NB4 (cell line): Measurements from ENCODE around the gene IL18RAP.

ENCODE experiments used
- DNase-seq: peaks from one replicate; pipeline ENCODE4 v3.0.0; 2010; ENCODE audit warnings: low read depth
- H3K4me3 ChIP-seq: one replicate; pipeline ENCODE4 v1.5.1; 2011; ENCODE audit warnings: mild to moderate bottlenecking, low read depth, low read length, moderate library complexity
- CTCF ChIP-seq: IDR thresholded peaks from one replicate; pipeline ENCODE4 v1.5.1; 2012; ENCODE audit warnings: low read depth, low read length
- MYC ChIP-seq: IDR thresholded peaks from 2 replicates; pipeline ENCODE4 v1.6.1; 2011; ENCODE audit warnings: low read depth, low read length
- POLR2A ChIP-seq: IDR thresholded peaks from 2 replicates; pipeline ENCODE4 v1.6.1; 2011; ENCODE audit warnings: mild to moderate bottlenecking; ENCODE audit not compliant: insufficient read length; ENCODE audit errors: extremely low read depth
- TF ChIP-seq, protein P1 (sequence below): IDR thresholded peaks from 2 replicates; pipeline ENCODE4 v1.6.1; 2011; ENCODE audit warnings: low read depth, low read length

The IL18RAP gene

GRCh38 chr2:102397209-102397608, 25.8 kb upstream of the IL18RAP start:
- H3K4me3 ChIP-seq, result no peak overlapping the region
- TF ChIP-seq MYC (no peak), POLR2A (no peak), CTCF (no peak)
- TF ChIP-seq, protein P1, sequence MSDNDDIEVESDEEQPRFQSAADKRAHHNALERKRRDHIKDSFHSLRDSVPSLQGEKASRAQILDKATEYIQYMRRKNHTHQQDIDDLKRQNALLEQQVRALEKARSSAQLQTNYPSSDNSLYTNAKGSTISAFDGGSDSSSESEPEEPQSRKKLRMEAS, result no peak

DNA sequence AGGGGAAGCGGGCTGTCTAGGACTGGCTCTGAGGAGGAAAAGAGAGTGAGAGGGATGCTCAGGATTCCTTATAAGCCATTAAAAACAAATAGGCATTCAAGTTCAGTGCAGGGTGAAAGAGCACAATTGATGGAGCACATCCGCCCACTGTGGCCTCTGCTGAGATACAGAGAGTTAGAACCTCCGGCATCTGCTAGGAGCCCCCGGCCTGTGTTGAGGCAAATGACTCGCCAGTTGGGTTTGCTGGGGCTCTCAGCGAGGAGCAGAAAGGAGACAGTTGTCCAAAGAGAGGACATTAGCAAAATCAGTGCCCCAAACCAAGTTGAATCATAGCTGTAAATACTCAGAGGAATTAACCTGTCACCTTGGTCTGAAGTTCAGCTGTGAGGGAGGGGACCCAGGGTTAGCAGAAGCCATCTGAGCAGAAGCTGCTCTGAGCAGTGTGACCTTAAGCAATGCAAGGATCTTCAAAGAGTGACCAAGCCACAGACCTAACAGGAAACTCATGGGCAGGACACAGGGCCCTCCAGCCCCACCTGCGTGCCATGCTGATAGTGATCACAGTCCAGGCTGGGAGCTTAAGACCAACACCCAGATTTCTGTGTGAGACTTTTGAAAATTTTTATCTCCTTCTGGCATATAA, 23.3 kb upstream of the IL18RAP start:
- no peak for DNase-seq
- H3K4me3 ChIP-seq, result no peak overlapping the region
- TF ChIP-seq CTCF, result no peak
- TF ChIP-seq POLR2A, result no peak
- no peak for TF ChIP-seq MYC
- TF ChIP-seq, protein P1, result no peak

More at GRCh38 chr2:102397209-102397608, 25.8 kb upstream of the IL18RAP start:
- peak; percentile 31 for DNase-seq

GRCh38 chr2:102401456-102401855, 21.5 kb upstream of the IL18RAP start:
- TF ChIP-seq CTCF (no peak), POLR2A (no peak), MYC (no peak)
- TF ChIP-seq, protein P1, result no peak
- DNase-seq, result no peak
- no peak overlapping the region for H3K4me3 ChIP-seq

DNA sequence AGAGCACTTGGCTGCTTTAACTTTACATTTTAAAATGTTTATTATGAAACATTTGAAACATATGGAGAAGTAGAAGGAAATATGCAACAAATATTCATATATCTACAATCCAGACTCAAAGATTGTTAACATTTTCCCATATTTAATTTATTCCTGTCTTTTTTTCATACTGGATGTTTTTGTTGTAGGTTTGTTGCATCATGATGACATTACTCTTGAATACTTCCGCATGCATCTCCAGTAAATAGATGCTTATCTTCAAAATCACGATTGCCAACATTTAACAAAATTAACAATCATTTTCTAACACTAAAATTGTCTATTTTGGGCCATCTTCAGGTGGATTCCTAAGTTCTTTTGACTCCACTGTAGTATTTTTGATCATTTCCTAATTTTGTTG, 21.1 kb upstream of the IL18RAP start:
- DNase-seq, result no peak
- no peak for TF ChIP-seq CTCF
- TF ChIP-seq, protein P1, result no peak
- TF ChIP-seq MYC, result no peak
- no peak for TF ChIP-seq POLR2A
- no peak overlapping the region for H3K4me3 ChIP-seq

DNA sequence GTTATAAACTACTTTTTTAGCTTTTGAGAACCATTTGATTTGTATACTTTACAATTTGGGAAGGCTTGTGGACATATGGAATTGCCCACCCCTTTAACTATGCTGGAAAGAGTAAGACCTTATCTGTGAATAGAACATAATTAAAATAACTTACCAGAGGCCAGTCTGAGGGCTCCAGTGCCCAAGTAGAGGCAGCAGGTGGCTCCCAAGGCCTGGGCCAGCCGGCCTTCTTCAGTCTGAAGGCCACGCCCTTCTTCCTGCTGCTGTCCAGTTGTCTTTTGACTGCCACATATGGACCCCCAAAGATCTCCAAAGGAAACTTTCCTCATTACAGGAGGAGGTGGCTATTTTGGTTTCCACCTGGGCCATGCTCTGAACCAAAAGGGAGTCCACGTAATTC, 12.0 kb upstream of the IL18RAP start:
- TF ChIP-seq, protein P1, result no peak
- TF ChIP-seq POLR2A (no peak), CTCF (no peak), MYC (no peak)
- H3K4me3 ChIP-seq, result no peak overlapping the region
- no peak for DNase-seq
